ENCODE results near the gene PARD6G.

- TF ChIP-seq, protein P1, sequence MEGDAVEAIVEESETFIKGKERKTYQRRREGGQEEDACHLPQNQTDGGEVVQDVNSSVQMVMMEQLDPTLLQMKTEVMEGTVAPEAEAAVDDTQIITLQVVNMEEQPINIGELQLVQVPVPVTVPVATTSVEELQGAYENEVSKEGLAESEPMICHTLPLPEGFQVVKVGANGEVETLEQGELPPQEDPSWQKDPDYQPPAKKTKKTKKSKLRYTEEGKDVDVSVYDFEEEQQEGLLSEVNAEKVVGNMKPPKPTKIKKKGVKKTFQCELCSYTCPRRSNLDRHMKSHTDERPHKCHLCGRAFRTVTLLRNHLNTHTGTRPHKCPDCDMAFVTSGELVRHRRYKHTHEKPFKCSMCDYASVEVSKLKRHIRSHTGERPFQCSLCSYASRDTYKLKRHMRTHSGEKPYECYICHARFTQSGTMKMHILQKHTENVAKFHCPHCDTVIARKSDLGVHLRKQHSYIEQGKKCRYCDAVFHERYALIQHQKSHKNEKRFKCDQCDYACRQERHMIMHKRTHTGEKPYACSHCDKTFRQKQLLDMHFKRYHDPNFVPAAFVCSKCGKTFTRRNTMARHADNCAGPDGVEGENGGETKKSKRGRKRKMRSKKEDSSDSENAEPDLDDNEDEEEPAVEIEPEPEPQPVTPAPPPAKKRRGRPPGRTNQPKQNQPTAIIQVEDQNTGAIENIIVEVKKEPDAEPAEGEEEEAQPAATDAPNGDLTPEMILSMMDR (IDR thresholded peaks at IDR 0.05), result no peak
- TF ChIP-seq POLR2A (IDR thresholded peaks at IDR 0.05), result no peak
These were observed 34.1 kb downstream of the PARD6G start for GRCh38 chr18:80213182-80213581.
